HepG2 (cell line): ENCODE data around the gene MORN5. TPM values are rescaled to one million over a fixed set of nuclear protein-coding genes. Genes with fewer than 3 reads are reported as not detected.

ENCODE experiments used
- CCAR2 ChIP-seq: fragments of 200-400 bp; formaldehyde crosslinking; optimal IDR thresholded peaks from 2 replicates; pipeline ENCODE3; 2018; ENCODE audit warnings: low read depth, mild to moderate bottlenecking, low read length, moderate library complexity
- CCDC6 ChIP-seq: sonication (generic); formaldehyde crosslinking; IDR thresholded peaks from 2 replicates; pipeline ENCODE4 v1.8.1; 2022; ENCODE audit warnings: mild to moderate bottlenecking, missing genetic modification reagents, moderate library complexity
- LCORL ChIP-seq, 2 experiments: fragments of 450-650 bp in 1 of 2; sonication (generic) in 1 of 2; formaldehyde crosslinking in 1 of 2; IDR thresholded peaks; 2 replicates each; pipeline versions ENCODE4 v1.5.0 to v1.6.1; 2017 to 2020; ENCODE audit warnings: antibody characterized with exemption in 1 of 2, missing genetic modification reagents in 1 of 2
- MNT ChIP-seq: fragments of 450-650 bp; IDR thresholded peaks from 2 replicates; pipeline ENCODE4 v1.6.1; 2016
- NFYB ChIP-seq: sonication (generic); formaldehyde crosslinking; IDR thresholded peaks from 2 replicates; pipeline ENCODE4 v1.4.0; 2020; ENCODE audit warnings: missing genetic modification reagents
- NONO ChIP-seq, 2 experiments: fragments of 450-650 bp in 1 of 2; sonication (generic) in 1 of 2; formaldehyde crosslinking in 1 of 2; IDR thresholded peaks in 1 of 2; conservative IDR thresholded peaks in 1 of 2; 2 replicates each; pipeline versions ENCODE4 v1.6.1 to v1.8.0; 2017 to 2022; ENCODE audit warnings: mild to moderate bottlenecking in 1 of 2, missing genetic modification reagents in 1 of 2, moderate library complexity in 1 of 2
- PAXIP1 ChIP-seq: sonication (generic); formaldehyde crosslinking; conservative IDR thresholded peaks from 2 replicates; pipeline ENCODE4 v1.4.0; 2020; ENCODE audit warnings: mild to moderate bottlenecking, missing genetic modification reagents, moderate library complexity
- REXO4 ChIP-seq: sonication (generic); formaldehyde crosslinking; IDR thresholded peaks from 2 replicates; pipeline ENCODE4 v1.8.0; 2022; ENCODE audit warnings: missing genetic modification reagents, mild to moderate bottlenecking, borderline replicate concordance
- RFXANK ChIP-seq: IDR thresholded peaks from 2 replicates; pipeline ENCODE4 v1.6.1; 2016
- SALL2 ChIP-seq: sonication (generic); formaldehyde crosslinking; IDR thresholded peaks from 2 replicates; pipeline ENCODE4 v1.8.1; 2023; ENCODE audit warnings: mild to moderate bottlenecking, missing genetic modification reagents, inconsistent platforms
- SKIL ChIP-seq: sonication (generic); formaldehyde crosslinking; IDR thresholded peaks from 2 replicates; pipeline ENCODE4 v1.8.0; 2022; ENCODE audit warnings: missing genetic modification reagents, mild to moderate bottlenecking, moderate library complexity, borderline replicate concordance
- TAF1 ChIP-seq: sonication (generic); formaldehyde crosslinking; IDR thresholded peaks from 2 replicates; pipeline ENCODE4 v1.4.0; 2020; ENCODE audit warnings: missing genetic modification reagents
- ZBTB1 ChIP-seq: sonication (generic); formaldehyde crosslinking; IDR thresholded peaks from 2 replicates; pipeline ENCODE4 v1.4.0; 2020; ENCODE audit warnings: missing genetic modification reagents, borderline replicate concordance
- ZMAT3 ChIP-seq: sonication (generic); formaldehyde crosslinking; conservative IDR thresholded peaks from 2 replicates; pipeline ENCODE4 v1.7.0; 2021; ENCODE audit warnings: missing genetic modification reagents
- ZNF274 ChIP-seq: sonication (generic); formaldehyde crosslinking; IDR thresholded peaks from 2 replicates; pipeline ENCODE4 v1.5.1; 2020; ENCODE audit warnings: mild to moderate bottlenecking, missing genetic modification reagents
- ZNF460 ChIP-seq: sonication (generic); formaldehyde crosslinking; IDR thresholded peaks from 2 replicates; pipeline ENCODE4 v1.5.1; 2020; ENCODE audit warnings: missing genetic modification reagents, mild to moderate bottlenecking, borderline replicate concordance
- ZNF567 ChIP-seq: sonication (generic); formaldehyde crosslinking; IDR thresholded peaks from 2 replicates; pipeline ENCODE4 v1.8.1; 2023; ENCODE audit warnings: mild to moderate bottlenecking, missing genetic modification reagents, borderline replicate concordance
- ZNF616 ChIP-seq: sonication (generic); formaldehyde crosslinking; IDR thresholded peaks from 2 replicates; pipeline ENCODE4 v1.5.0; 2020; ENCODE audit warnings: low read depth, mild to moderate bottlenecking, missing genetic modification reagents
- ZNF639 ChIP-seq: conservative IDR thresholded peaks from 2 replicates; pipeline ENCODE4 v1.6.1; 2018; ENCODE audit warnings: missing genetic modification reagents
- ZNF790 ChIP-seq: sonication (generic); formaldehyde crosslinking; IDR thresholded peaks from 2 replicates; pipeline ENCODE4 v1.8.0; 2022; ENCODE audit warnings: missing genetic modification reagents, mild to moderate bottlenecking, borderline replicate concordance
- polyA plus RNA-seq, 8 experiments: library from polyadenylated mRNA; depleted of rRNA in 3 of 8; stranded (reverse) in 7 of 8; unstranded in 1 of 8; fragments of >200 nt; fragmentation: Illumina TruSeq in 4 of 8; extraction: Trizol in 4 of 8; gene quantifications; 2 replicates each; pipeline versions ENCODE4 v1.2.1 to v1.2.3, GENCODE V29; 2011 to 2016; ENCODE audit warnings: low read depth in 4 of 8, missing spikeins in 1 of 8, mixed read lengths in 1 of 8; ENCODE audit not compliant: insufficient read depth in 1 of 8
- total RNA-seq, 5 experiments: library from RNA; depleted of rRNA; stranded (reverse); fragments of >200 nt; fragmentation: Illumina TruSeq; extraction: Trizol; gene quantifications; 2 replicates each; pipeline ENCODE4 v1.2.3, GENCODE V29; 2016; ENCODE audit warnings: low read depth in 1 of 5

The MORN5 gene
- total and polyA plus RNA-seq, 2 of the 13 experiments (the other 11 are each of a cell fraction or from before 2014, with no cell fraction given) = not detected

- TF ChIP-seq SALL2 = peak; percentile 85
- no peak for TF ChIP-seq LCORL (IDR thresholded peaks at IDR 0.05)
- no peak for TF ChIP-seq LCORL (CRISPR knock-in tag; IDR thresholded peaks at IDR 0.05)
- no peak for TF ChIP-seq PAXIP1 (CRISPR knock-in tag)
- no peak for TF ChIP-seq NONO (IDR thresholded peaks at IDR 0.05)
- peak; percentile 30 for TF ChIP-seq NONO (CRISPR knock-in tag; conservative IDR thresholded peaks at IDR 0.05)
- TF ChIP-seq ZNF639 = no peak
- peak; percentile 52; the same call in 1 of the 2 replicates for TF ChIP-seq NFYB (CRISPR knock-in tag)
- no peak for TF ChIP-seq ZNF616 (CRISPR knock-in tag)
- no peak; the same call in 1 of the 2 replicates for TF ChIP-seq TAF1 (CRISPR knock-in tag)
- TF ChIP-seq ZNF567 (CRISPR knock-in tag) = no peak
- no peak for TF ChIP-seq SKIL (CRISPR knock-in tag)
- no peak for TF ChIP-seq ZNF460
- no peak; the same call in 1 of the 2 replicates for TF ChIP-seq ZNF274 (CRISPR knock-in tag)
- TF ChIP-seq CCDC6 = no peak
- no peak for TF ChIP-seq RFXANK (CRISPR knock-in tag)
- TF ChIP-seq ZNF790 (CRISPR knock-in tag) = no peak
- TF ChIP-seq ZBTB1 (CRISPR knock-in tag) = no peak
- TF ChIP-seq ZMAT3 = no peak
- no peak for TF ChIP-seq REXO4 (CRISPR knock-in tag)
- TF ChIP-seq MNT = no peak
- no peak for TF ChIP-seq CCAR2
Measured at GRCh38 chr9:122213589-122214413, 54.1 kb downstream of the MORN5 start (continued).
